Gastroesophageal sphincter (tissue), 3 donors: ENCODE data around the gene ADAMTS12.

ENCODE experiments used
- CTCF ChIP-seq, 4 experiments: fragments of 200-600 bp in 2 of 4; fragments of 450-650 bp in 2 of 4; sonication (generic) in 1 of 4; IDR thresholded peaks; one replicate each; pipeline ENCODE4 v1.5.1; 2017 to 2019; ENCODE audit warnings: antibody characterized with exemption in 4 of 4, mild to moderate bottlenecking in 2 of 4, moderate library complexity in 2 of 4
- EP300 ChIP-seq: sonication (generic); formaldehyde crosslinking; IDR thresholded peaks from one replicate; pipeline ENCODE4 v1.6.1; 2017; ENCODE audit warnings: antibody characterized with exemption, mild to moderate bottlenecking
- POLR2A ChIP-seq, 2 donors: fragments of 450-650 bp; IDR thresholded peaks; one replicate each; pipeline ENCODE4 v1.6.1; 2017; ENCODE audit warnings: antibody characterized with exemption in 2 of 2, mild to moderate bottlenecking in 2 of 2, moderate library complexity in 1 of 2
- POLR2AphosphoS5 ChIP-seq: sonication (generic); formaldehyde crosslinking; IDR thresholded peaks from one replicate; pipeline ENCODE4 v1.6.1; 2017; ENCODE audit warnings: antibody characterized with exemption

GRCh38 chr5:33769196-33769595 is 122.6 kb downstream of the ADAMTS12 start:
- TF ChIP-seq POLR2A (IDR thresholded peaks at IDR 0.05) (no peak), CTCF (IDR thresholded peaks at IDR 0.05) (no peak), POLR2AphosphoS5 (no peak), EP300 (no peak)
